Loucy (cell line): ENCODE data around the gene RHAG.

Source experiments
- H2AFZ ChIP-seq: fragments of 200-600 bp; sonication (generic); 2 replicates; pipeline ENCODE4 v1.6.0; 2016; ENCODE audit warnings: antibody characterized with exemption, mild to moderate bottlenecking, low read length, moderate library complexity
- H3F3A ChIP-seq: fragments of 200-600 bp; 2 replicates; pipeline ENCODE4 v1.6.0; 2016; ENCODE audit warnings: antibody characterized with exemption, low read depth, mild to moderate bottlenecking
- H3K27me3 ChIP-seq: fragments of 200-600 bp; sonication (generic); 2 replicates; pipeline ENCODE4 v1.6.1; 2014; ENCODE audit warnings: low read length, mild to moderate bottlenecking; ENCODE audit not compliant: insufficient read depth, poor library complexity, severe bottlenecking
- H3K36me3 ChIP-seq: fragments of 200-600 bp; sonication (generic); 2 replicates; pipeline ENCODE4 v1.6.1; 2016; ENCODE audit warnings: low read length; ENCODE audit not compliant: insufficient read depth
- H3K4me1 ChIP-seq: fragments of 200-600 bp; sonication (generic); 2 replicates; pipeline ENCODE4 v1.5.1; 2014; ENCODE audit warnings: low read length, mild to moderate bottlenecking; ENCODE audit not compliant: insufficient read depth, poor library complexity, severe bottlenecking
- H3K4me2 ChIP-seq: fragments of 200-600 bp; sonication (generic); 2 replicates; pipeline ENCODE4 v1.6.0; 2014; ENCODE audit warnings: antibody characterized with exemption, low read length, low read depth, mild to moderate bottlenecking; ENCODE audit not compliant: poor library complexity, severe bottlenecking
- H3K4me3 ChIP-seq: fragments of 200-600 bp; sonication (generic); 2 replicates; pipeline ENCODE4 v1.5.1; 2014; ENCODE audit warnings: low read length, mild to moderate bottlenecking, mixed read lengths; ENCODE audit not compliant: poor library complexity, severe bottlenecking
- H3K79me2 ChIP-seq: fragments of 200-600 bp; sonication (generic); 2 replicates; pipeline ENCODE4 v1.6.1; 2014; ENCODE audit warnings: low read length; ENCODE audit not compliant: insufficient read depth
- H3K9ac ChIP-seq: fragments of 200-600 bp; sonication (generic); 2 replicates; pipeline ENCODE4 v1.6.0; 2014; ENCODE audit warnings: mild to moderate bottlenecking, low read depth, low read length, moderate library complexity; ENCODE audit not compliant: poor library complexity, severe bottlenecking
- H3K9me2 ChIP-seq: fragments of 200-600 bp; sonication (generic); replicated peaks from 2 replicates; pipeline ENCODE4 v1.6.1; 2016; ENCODE audit warnings: low read depth, low read length, mixed read lengths
- H3K9me3 ChIP-seq: fragments of 200-600 bp; sonication (generic); 2 replicates; pipeline ENCODE4 v1.6.1; 2014; ENCODE audit warnings: mild to moderate bottlenecking, antibody characterized with exemption, low read length, low read depth; ENCODE audit not compliant: insufficient read depth
- H4K20me1 ChIP-seq: fragments of 200-600 bp; sonication (generic); 2 replicates; pipeline ENCODE4 v1.6.0; 2014; ENCODE audit warnings: antibody characterized with exemption, low read length, mild to moderate bottlenecking; ENCODE audit not compliant: insufficient read depth, poor library complexity, severe bottlenecking
- EZH2phosphoT487 ChIP-seq: fragments of 200-600 bp; IDR thresholded peaks from 2 replicates; pipeline ENCODE4 v1.6.1; 2018; ENCODE audit warnings: antibody characterized with exemption, mild to moderate bottlenecking, moderate library complexity, borderline replicate concordance
- TF ChIP-seq, protein P1 (sequence below): fragments of 200-600 bp; sonication (generic); conservative IDR thresholded peaks from 2 replicates; pipeline ENCODE4 v1.5.1; 2014; ENCODE audit warnings: mild to moderate bottlenecking, antibody characterized with exemption, low read length

The RHAG gene

DNA sequence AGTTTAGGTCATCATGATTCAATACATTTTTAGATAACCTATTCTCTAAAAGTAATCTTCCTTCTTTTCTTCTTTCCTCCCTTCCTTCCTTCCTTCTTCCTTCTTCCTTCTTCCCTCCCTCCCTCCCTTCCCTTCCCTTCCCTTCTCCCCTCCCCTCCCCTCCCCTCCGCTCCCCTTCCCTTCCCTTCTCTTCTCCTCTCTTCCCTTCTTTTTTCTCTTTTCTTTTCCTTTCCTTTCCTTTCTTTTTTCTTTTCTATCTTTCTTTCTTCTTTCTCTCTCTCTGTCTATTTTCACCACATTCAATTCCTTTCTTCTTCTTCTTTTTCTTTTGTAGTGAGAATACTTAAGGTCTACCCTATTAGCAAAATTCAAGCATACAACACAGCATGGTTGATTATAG lies 17.3 kb upstream of the RHAG start:
- Histone ChIP-seq H3K4me3 (no peak overlapping the region), H3K79me2 (no peaks in the 10 kb centered on the region), H3K9ac (no peak overlapping the region), H3K27me3 (no peaks in the 10 kb centered on the region), H3F3A (no peaks in the 10 kb centered on the region), H4K20me1 (no peaks in the 10 kb centered on the region), H3K9me3 (no peaks in the 10 kb centered on the region), H3K9me2 (0 out of 2 replicates have a peak, but pooled peaks cover 3% of the 10 kb centered on the region), H2AFZ (no peak overlapping the region), H3K4me2 (no peak overlapping the region), H3K36me3 (no peaks in the 10 kb centered on the region), H3K4me1 (no peaks in the 10 kb centered on the region)
- TF ChIP-seq, protein P1, sequence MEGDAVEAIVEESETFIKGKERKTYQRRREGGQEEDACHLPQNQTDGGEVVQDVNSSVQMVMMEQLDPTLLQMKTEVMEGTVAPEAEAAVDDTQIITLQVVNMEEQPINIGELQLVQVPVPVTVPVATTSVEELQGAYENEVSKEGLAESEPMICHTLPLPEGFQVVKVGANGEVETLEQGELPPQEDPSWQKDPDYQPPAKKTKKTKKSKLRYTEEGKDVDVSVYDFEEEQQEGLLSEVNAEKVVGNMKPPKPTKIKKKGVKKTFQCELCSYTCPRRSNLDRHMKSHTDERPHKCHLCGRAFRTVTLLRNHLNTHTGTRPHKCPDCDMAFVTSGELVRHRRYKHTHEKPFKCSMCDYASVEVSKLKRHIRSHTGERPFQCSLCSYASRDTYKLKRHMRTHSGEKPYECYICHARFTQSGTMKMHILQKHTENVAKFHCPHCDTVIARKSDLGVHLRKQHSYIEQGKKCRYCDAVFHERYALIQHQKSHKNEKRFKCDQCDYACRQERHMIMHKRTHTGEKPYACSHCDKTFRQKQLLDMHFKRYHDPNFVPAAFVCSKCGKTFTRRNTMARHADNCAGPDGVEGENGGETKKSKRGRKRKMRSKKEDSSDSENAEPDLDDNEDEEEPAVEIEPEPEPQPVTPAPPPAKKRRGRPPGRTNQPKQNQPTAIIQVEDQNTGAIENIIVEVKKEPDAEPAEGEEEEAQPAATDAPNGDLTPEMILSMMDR: no peak
- TF ChIP-seq EZH2phosphoT487: no peak

DNA sequence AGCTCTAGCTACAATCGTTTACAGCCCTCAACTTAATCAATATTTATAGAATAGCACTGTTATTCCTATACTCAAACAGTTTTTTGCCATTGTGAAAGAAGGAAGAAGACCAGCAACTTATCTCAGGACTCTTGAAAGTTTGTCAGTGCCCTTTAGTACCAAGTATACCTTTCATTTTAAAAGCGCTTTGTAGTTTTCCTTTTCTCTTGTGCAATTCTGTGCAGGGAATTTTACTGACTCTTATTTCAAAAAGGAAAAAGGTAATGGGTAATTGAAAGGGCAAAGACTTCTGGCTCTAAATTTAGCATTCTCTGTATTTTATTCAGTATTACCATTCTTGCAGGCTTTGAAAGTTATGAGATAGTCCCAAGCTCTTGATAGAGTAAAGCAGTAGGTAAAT lies 16.8 kb upstream of the RHAG start:
- Histone ChIP-seq H3F3A (no peaks in the 10 kb centered on the region), H4K20me1 (no peaks in the 10 kb centered on the region), H3K4me1 (no peaks in the 10 kb centered on the region), H3K27me3 (no peaks in the 10 kb centered on the region), H3K9ac (no peak overlapping the region), H3K9me2 (0 out of 2 replicates have a peak, but pooled peaks cover 3% of the 10 kb centered on the region), H3K9me3 (no peaks in the 10 kb centered on the region), H2AFZ (no peak overlapping the region), H3K4me2 (no peak overlapping the region), H3K4me3 (no peak overlapping the region), H3K36me3 (no peaks in the 10 kb centered on the region), H3K79me2 (no peaks in the 10 kb centered on the region)
- TF ChIP-seq, protein P1: no peak
- no peak for TF ChIP-seq EZH2phosphoT487

DNA sequence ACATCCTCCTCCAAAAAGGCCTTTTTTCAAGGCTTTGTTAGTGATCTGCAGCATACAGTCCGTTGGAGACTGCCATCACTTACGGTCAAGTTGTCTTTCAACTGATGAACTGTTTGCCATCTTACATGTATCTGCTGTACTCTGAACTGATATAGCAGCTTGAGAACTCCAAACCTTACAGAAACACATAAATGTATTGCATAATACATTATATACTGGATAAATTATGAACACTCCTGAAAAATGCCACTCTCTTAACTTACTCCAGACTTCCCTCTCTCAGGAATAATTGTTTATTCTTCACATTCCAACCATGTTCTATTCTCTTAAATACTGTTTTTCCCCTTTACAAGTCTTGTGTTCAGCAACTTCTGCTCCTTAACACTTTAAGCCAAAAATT lies 14.6 kb upstream of the RHAG start:
- no peaks in the 10 kb centered on the region for H3K9me3 ChIP-seq
- H3K79me2 ChIP-seq: no peaks in the 10 kb centered on the region
- no peaks in the 10 kb centered on the region for H3K36me3 ChIP-seq
- H3K9ac ChIP-seq: no peak overlapping the region
- no peak overlapping the region for H3K4me3 ChIP-seq
- no peaks in the 10 kb centered on the region for H3F3A ChIP-seq
- no peaks in the 10 kb centered on the region for H3K4me1 ChIP-seq
- TF ChIP-seq, protein P1: no peak
- no peak for TF ChIP-seq EZH2phosphoT487
- H2AFZ ChIP-seq: no peak overlapping the region
- no peaks in the 10 kb centered on the region for H3K27me3 ChIP-seq
- H3K4me2 ChIP-seq: no peak overlapping the region
- H3K9me2 ChIP-seq: 0 out of 2 replicates have a peak, but pooled peaks cover 3% of the 10 kb centered on the region
- H4K20me1 ChIP-seq: no peaks in the 10 kb centered on the region
